ENCODE measurements around the gene ALDH4A1.

- no peak for TF ChIP-seq CTCF (IDR thresholded peaks at IDR 0.05)
- no peak for TF ChIP-seq POLR2A (IDR thresholded peaks at IDR 0.05)
These were observed 20.5 kb downstream of the ALDH4A1 start for GRCh38 chr1:18881642-18882431.

Measured in lower leg skin (tissue), 3 donors.